ENCODE measurements around the gene SCUBE3.

The SCUBE3 gene

DNA sequence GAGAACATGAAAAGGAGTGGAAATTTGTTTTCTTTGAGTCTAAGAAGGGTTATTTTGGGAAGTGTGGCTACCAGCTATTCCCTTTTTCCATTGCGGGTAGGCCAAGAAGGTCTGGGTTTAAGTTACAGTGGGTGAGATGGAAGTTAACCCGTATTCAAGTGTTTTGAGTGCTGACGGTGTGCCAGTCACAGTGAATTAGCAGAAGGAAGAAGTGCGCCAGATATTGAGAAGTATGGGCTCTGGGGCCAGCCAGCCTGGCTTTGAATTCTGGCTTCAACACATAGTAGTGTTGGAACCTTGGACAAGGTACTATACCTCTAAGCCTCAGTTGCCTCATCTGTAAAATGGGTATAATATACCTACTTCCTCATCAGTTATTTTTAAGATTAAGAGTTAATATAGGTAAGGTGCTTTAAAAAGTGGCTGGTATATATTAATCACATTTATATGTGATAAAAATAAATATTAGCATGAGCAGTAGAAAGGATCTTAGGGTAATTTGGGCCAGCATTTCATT, 62.0 kb downstream of the SCUBE3 start:
- no peak for DNase-seq

DNA sequence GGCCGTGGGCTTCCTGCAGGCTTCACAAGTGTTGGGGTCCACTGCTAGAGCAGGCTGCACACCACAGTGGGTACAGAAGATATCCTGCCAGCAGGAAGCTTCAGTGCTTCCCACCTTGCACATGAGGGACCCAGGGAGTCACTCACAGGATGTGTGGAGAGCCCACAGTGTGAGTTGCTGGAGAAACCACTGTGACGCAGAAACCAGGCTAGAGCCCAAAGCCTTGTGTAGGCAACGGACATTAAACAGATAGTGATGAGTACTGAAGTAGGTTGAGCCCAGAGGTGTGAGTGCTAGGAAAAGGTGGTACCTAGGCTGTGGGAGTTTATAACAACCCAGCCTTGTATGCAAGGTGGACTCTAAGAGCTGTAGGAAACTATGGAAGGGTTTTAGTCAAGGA, 65.0 kb downstream of the SCUBE3 start:
- DNase-seq = no peak

DNA sequence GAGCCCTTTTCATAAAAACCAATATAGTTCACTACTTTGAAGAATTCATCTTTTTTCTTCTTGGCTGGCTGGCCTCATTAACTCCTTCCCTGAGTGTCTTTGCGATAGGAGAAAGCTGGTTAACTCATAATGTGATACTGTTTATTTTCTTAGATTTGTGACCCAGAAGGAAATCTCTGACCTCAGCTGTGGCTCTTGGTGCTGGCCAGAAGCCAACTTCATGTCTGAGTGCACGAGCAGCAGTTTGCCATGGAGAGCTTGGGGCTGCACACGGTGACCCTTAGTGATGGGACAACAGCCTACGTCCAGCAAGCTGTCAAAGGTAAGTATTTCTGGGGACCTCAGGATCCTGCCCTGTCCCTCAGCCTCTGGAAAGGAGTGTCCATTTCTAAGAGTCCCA, 67.1 kb downstream of the SCUBE3 start:
- no peak for DNase-seq

DNA sequence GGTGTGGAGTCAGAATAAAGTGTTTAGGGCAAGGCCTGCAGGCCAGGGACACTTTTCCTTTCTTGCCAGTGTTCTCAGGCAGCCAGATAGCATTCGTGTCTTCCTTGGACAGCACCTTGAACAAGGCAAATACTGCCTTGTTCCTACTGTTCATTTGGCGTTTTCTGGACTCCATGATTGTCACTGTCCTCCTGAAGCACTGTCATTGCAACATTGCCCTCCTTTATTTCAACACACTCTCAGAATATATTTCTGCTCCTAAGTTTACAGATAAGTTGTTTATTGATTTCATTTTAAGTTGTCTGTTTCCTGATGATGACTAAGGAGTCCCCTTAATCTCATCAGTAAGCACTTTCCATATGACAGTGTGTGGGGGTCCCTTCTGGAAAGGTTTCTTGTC, 68.7 kb downstream of the SCUBE3 start:
- no peak for DNase-seq

DNA sequence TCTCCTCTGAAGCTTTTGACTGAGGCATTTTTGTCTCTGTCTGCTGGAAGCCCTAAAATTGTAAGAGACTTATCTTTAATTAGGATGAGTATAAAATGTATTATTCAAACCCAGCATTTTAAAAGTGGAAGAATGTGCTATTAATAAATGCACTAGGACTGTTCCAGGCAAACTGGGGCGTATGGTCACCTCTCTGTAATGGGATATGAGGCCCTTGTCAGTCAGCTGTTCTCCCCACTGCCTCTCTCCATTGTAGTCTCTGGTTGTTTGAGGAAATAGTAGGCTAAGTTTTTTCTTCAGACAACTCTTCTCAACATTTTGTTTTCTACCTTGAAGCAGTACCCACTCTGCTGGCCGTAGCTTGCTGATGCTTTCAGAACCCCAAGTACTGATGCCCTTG, 69.6 kb downstream of the SCUBE3 start:
- no peak for DNase-seq

DNA sequence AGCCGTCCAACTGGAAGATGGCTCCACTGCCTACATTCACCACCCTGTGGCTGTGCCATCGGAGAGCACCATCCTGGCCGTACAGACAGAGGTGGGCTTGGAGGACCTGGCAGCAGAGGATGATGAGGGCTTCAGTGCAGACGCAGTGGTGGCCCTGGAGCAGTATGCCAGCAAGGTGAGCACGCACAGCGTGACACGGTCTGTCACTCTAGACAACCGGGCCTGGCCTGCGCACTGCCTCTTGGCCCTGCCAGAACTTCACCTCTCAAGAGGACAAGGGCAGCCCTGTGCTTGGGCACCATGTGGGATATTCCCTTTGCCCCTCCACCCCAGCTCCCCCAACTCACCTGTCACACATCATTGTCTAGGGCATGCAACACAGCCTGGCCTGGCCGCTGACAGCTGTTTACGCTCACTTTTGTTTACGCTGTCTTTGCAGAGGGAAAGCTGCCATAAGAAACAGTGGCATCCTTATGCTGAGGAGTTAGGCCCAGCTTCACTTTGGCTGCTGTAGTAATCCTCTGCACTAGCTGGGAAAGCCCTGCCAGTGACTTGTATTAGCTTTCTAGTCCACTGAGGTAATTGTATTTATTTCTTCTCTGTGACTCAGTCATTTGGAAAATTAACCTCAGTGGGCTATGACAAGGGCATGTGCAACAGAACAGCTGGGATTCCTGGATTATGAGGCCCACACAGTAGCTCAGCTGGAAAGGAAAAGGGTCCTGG, 74.1 kb downstream of the SCUBE3 start:
- no peak for DNase-seq

DNA sequence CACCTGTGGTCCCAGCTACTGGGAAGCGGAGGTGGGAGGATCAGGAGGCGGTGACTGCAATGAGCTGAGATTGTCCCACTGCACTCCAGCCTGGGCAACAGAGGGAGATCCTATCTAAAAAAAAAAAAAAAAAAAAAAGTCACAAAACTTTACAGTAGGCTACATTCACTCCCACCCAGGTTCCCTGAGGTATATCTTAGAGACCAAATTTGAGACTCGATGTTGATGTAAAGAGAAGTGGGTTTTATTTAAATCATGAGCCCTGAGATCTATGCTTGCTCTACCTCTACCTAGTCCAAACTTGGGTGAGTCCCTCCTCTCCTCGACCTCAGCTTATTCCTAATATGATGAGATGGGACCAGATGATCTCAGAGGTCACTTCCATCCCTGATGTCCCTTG, 75.1 kb downstream of the SCUBE3 start:
- no peak for DNase-seq

DNA sequence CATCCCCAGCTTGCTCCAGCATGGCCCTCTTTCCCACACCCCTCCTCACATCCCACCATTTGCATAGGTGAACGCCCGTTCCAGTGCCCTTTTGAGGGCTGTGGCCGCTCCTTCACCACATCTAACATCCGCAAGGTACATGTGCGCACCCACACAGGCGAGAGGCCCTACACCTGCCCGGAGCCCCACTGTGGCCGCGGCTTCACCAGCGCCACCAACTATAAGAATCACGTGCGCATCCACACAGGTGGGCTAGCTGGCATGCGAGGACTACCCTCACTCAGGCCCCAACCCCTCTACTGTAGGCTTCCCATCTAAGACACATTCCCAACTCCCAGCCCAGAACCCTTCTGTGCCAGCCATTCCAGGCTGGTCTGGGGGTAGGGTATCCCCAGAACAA, 77.7 kb downstream of the SCUBE3 start:
- no peak for DNase-seq

DNA sequence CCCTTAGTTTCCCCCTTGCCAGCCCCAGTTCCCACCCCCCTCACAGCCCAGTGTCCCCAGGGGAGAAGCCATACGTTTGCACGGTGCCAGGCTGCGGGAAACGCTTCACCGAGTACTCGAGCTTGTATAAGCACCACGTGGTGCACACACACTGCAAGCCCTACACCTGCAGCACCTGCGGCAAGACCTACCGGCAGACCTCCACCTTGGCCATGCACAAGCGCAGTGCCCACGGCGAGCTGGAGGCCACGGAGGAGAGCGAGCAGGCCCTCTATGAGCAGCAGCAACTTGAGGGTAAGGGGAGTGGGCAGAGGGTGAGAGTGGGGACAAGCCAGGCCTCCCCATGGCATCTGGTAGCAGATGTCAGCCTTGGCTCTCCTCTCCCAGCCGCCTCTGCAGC, 78.7 kb downstream of the SCUBE3 start:
- DNase-seq = peak; percentile 63

DNA sequence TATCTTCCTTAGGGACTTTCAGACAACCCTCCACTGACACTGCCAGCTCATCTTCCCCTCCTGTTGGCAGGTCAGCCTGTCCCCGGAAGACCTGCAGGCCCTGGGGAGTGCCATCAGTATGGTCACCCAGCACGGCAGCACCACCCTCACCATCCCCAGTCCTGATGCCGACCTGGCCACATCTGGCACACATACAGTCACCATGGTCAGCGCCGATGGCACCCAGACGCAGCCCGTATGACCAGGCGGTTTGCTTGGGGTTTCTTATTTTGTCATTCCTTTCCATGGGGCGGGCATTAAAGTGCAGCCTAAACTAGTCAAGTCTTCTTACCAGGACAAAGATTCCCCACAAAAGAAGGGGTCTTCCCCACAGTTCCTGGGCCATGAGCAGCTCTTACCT, 79.9 kb downstream of the SCUBE3 start:
- DNase-seq = no peak

DNA sequence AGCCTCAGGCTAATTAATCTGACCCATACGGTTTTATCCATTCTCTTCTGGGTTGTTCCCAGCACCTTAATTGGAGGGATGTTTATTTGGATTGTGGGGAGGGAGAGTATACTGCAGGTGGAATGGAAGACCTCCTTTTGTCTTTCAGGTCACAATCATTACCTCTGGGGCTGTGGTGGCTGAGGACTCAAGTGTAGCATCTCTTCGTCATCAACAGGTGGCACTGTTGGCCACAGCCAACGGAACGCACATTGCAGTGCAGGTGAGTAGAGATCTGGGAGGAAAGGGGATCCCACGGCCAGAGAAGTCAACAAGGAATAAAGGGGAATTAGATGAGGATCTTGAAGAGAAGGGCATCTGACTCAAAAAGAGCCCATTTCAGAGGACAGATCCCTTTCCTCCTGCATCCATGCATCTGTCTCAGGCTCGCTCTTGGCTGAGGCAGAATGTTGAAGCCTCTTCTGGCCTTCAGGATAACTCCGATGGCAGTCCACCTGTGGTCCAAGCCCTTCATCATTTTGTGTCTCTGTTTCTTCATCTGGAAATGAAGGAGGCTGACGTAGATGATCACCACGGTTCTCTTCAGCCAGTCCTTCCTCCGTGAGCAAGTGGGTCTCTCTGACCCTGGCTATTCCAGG, 80.7 kb downstream of the SCUBE3 start:
- peak; percentile 27 for DNase-seq

DNA sequence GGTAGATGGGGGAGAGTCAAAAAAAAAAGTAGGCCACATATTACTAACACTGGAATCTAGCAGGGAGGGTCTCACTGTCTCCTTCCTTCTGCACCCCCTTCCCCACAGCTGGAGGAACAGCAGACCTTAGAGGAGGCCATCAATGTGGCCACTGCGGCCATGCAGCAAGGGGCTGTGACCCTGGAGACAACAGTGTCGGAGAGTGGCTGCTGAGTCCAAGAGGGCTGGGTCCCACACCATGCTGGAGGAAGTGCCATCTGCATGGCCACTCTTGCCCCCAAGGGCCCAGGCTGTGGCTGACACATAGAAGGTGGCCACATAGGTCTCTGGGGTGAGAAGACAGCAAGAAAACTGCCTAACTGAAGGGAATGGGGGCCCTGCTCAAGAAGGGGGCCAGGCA, 81.3 kb downstream of the SCUBE3 start:
- DNase-seq = no peak

DNA sequence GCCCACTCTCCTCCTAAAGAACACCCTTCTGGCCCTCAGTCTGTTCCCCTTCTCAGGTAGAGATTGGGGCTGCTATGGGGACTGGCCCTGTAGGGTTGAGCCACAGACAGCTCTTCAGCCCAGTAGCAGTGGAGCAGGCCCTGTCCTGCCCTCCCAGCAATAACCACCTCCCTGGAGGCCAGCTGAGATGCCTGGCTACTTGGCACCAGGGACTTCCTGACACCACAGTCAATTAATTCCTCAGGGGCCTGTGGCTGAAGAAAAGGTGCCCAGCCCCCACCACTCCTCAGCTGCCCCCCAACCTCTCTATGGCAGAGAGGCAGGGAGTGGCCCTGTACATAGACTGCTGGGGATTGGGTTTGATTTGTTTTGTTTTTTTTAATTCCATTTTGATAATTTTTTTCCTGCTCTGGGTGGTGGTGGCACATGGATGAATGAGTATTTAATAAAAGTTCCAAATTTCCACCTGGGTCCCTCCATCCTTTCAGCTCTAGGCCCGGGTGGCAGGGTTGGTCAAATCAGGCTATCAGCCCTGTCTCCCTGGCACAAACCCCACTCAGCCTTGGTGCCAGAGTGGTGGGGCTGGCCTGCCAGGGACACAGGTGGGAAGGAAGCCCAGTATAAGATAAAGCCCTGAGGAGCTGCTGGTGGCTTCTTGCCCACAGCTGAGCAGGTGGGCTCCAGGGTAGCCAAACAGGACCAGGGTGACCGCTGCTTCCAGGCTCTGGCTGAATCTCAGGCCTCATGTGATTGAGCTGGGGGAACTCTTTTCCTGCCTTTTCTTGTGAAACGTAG, 82.0 kb downstream of the SCUBE3 start:
- DNase-seq = no peak

DNA sequence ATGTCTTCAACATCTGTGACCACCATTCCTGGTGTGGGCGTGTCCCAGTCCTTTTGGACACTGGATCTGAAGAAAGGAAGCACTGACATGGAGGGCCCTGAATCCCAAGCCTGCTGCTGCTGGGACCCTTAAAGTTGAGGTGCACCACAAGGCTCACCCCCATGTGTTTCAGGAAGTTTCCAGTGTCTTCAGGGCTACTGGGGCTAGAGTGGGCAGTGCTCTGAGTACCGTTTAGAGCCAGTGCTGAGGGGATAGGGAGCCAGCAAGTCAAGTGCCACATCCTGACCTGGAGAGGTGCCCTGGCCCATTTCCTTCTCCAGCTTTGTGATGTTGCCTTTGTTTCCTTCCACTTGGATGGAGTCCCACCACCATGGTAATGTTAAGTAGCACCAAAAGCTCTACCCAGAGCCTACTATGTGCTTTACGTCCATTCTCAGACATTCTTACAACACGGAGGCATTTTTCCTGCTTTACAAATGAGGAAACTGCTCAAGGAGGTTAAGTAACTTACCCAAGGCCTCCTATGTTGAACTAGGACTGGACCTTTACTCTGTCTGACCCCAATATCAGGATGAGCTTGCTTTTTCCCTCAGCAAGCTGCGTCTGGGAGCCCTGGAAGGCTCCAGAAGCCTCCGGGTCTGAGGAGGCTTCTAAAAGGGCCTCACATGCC, 83.3 kb downstream of the SCUBE3 start:
- no peak for DNase-seq

DNA sequence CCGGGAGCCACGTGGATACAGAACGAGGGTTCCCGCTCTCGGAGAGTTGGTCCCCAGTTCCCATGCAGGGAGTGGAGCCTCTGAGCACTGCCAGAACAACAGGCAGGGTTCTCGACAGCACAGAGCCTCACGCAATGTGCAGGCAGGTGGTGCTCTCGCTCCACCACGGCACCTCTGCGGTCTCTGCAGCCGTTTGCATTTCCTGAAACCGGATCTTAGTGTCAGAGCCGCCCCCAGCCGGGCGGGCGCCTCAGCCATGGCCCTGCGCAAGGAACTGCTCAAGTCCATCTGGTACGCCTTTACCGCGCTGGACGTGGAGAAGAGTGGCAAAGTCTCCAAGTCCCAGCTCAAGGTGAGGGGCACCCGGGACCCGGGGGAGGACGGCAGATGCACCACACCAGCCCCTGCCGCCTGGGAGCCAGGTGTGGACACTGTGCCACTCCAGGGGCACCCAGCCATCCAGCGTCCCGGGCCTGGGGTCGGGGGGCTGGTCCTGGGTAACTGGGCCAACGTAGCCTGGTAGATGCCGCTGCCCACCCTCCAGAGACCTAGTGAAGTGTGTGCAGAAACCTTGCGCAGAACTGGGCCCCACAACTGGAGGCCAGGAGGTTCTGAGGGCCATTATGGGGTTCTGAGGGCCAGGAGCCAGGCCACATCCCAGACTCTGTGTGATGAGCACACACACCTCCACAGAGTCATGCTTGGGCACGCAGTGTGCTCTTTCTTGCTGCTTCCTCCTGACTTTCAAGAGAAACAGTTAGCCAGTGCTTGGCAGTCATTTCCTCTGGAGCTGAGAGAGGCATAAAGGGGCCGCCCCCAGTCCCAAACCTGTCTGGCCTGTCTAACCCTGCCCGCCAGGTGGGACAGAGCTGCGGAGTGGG, 84.1 kb downstream of the SCUBE3 start, which contains the start of gene DEF6:
DEF6 (plus strand) TSS at position 218 of the 881 bp plus-strand sequence; CDS start at position 257, 39 bp downstream.
- peak; percentile 89 for DNase-seq

DNA sequence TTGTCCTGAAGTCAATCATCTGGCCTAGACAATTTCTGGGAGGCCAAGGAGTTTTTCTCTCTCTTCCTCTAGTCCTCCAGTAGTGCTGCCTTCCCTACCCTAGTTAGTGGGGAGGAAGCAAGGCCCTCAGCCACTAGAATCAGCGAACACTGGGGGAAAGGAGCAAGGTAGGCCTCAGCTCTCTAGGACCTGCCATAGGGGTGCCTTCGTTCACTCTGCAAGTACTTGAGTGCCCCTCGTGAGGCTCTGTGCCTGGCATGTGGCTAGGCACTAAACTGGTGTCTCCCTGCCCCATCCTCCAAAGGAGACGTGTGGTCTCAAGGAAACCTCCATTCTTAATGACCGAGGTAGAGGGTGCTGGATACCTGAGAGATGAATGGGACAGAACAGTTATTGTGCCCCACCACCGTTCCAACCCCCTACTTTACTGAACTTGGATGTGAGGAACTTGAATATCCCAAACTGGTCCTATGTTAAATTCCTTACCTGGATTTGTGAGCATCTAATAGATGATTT, 84.9 kb downstream of the SCUBE3 start:
- no peak for DNase-seq

DNA sequence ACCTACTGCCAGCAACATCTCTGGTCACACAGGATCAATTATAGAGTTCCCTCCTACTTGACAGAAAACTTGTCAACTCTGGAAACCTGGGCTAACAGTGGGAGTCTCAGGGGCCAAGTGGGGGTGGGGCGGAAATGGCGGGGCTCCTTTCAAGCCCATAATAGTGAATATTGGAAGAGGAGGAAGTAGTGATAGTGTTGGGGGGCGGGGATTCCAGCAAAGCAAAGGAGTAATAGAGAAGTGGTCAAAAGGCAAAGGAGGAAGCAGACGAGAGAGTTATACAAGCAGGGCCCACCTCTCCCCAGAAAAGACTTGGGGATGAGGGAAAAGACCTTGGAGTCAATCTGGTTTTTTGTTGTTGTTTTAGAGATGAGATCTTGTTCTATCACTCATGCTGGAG, 85.9 kb downstream of the SCUBE3 start:
- no peak for DNase-seq

DNA sequence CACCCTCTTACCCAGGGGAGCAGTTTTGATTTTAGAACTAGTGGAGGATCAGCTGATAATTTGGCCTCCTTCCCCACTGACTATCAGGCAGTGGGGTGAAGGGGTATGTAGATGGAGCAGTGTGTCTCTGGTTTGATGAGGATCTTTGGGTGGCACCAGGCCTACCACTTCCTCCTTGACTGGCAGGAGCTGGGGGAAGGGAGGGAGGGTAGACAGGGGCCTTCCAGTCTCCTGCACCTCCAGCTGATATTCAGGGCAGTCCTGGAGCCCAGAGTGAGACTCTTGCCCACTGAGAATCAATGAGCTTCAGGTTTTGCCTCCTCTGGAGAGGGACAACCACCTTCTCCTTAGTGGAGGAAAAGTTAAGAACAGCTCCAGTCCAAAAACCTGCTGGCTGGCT, 87.1 kb downstream of the SCUBE3 start:
- DNase-seq = no peak
